ENCODE data around the gene DDX52. TPM values are rescaled to one million over a fixed set of nuclear protein-coding genes. Genes with fewer than 3 reads are reported as not detected.

The DDX52 gene
- total and polyA plus RNA-seq, 2 of the 13 experiments (the other 11 are each of a cell fraction or from before 2014, with no cell fraction given), result 8.9 to 36.1 TPM

GRCh38 chr17:37609170-37610040, 33.8 kb downstream of the DDX52 start, which contains the start of gene SYNRG (continued):
- peak; percentile 64; the same call in 1 of the 2 replicates for TF ChIP-seq ZNF784 (CRISPR knock-in tag; IDR thresholded peaks at IDR 0.05; ENCODE audit: borderline replicate concordance)
- peak; percentile 89 for TF ChIP-seq PHF20 (CRISPR knock-in tag; IDR thresholded peaks at IDR 0.05)
- no peak for TF ChIP-seq BCLAF1 (IDR thresholded peaks at IDR 0.05)
- TF ChIP-seq ZNF256 (CRISPR knock-in tag; conservative IDR thresholded peaks at IDR 0.05), result peak; percentile 22; the same call in 1 of the 2 replicates
- TF ChIP-seq, protein P1, sequence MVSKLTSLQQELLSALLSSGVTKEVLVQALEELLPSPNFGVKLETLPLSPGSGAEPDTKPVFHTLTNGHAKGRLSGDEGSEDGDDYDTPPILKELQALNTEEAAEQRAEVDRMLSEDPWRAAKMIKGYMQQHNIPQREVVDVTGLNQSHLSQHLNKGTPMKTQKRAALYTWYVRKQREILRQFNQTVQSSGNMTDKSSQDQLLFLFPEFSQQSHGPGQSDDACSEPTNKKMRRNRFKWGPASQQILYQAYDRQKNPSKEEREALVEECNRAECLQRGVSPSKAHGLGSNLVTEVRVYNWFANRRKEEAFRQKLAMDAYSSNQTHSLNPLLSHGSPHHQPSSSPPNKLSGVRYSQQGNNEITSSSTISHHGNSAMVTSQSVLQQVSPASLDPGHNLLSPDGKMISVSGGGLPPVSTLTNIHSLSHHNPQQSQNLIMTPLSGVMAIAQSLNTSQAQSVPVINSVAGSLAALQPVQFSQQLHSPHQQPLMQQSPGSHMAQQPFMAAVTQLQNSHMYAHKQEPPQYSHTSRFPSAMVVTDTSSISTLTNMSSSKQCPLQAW (CRISPR knock-in tag; IDR thresholded peaks at IDR 0.05), result no peak
- TF ChIP-seq PRDM15 (CRISPR knock-in tag; IDR thresholded peaks at IDR 0.05), result 0 out of 2 replicates have a peak, but pooled peaks have one; percentile 34
- TF ChIP-seq KMT2A (CRISPR knock-in tag; IDR thresholded peaks at IDR 0.05), result peak; percentile 74; the same call in 1 of the 2 replicates
- peak; percentile 67; the same call in 1 of the 2 replicates for TF ChIP-seq ZNF580 (CRISPR knock-in tag; IDR thresholded peaks at IDR 0.05; ENCODE audit: borderline replicate concordance, low read depth)
- TF ChIP-seq MAF1 (CRISPR knock-in tag; IDR thresholded peaks at IDR 0.05; ENCODE audit: borderline replicate concordance), result no peak
- peak; percentile 59; the same call in 1 of the 2 replicates for TF ChIP-seq ZNF33B (CRISPR knock-in tag; IDR thresholded peaks at IDR 0.05)
- no peak for TF ChIP-seq HMG20A (CRISPR knock-in tag; IDR thresholded peaks at IDR 0.05; ENCODE audit: borderline replicate concordance)
- TF ChIP-seq TBX2 (CRISPR knock-in tag; IDR thresholded peaks at IDR 0.05; ENCODE audit: borderline replicate concordance), result peak; percentile 83; the same call in 1 of the 2 replicates
- TF ChIP-seq ZFAT (CRISPR knock-in tag; conservative IDR thresholded peaks at IDR 0.05), result 0 out of 2 replicates have a peak, but pooled peaks have one; percentile 39
- peak; percentile 89 for TF ChIP-seq DRAP1 (CRISPR knock-in tag; IDR thresholded peaks at IDR 0.05)
- TF ChIP-seq ZNF550 (CRISPR knock-in tag; IDR thresholded peaks at IDR 0.05; ENCODE audit: borderline replicate concordance), result 0 out of 2 replicates have a peak, but pooled peaks have one; percentile 34
- TF ChIP-seq KLF16 (CRISPR knock-in tag; IDR thresholded peaks at IDR 0.05), result no peak; a peak in 2 of 4 replicates
- TF ChIP-seq ZC3H13 (CRISPR knock-in tag; IDR thresholded peaks at IDR 0.05), result peak; percentile 90
- TF ChIP-seq ZNF614 (CRISPR knock-in tag; IDR thresholded peaks at IDR 0.05; ENCODE audit: borderline replicate concordance), result peak; percentile 60; the same call in 1 of the 2 replicates

Data from HepG2 (cell line).